ENCODE data around the gene CRYZL1. TPM values are rescaled to one million over a fixed set of nuclear protein-coding genes. Genes with fewer than 3 reads are reported as not detected.
"Not testable (repeated sequence)": the region's sequence is repeated elsewhere in the genome, so short reads cannot be mapped to it uniquely, and the experiment has no call there.

The CRYZL1 gene
- total and polyA plus RNA-seq, 3 experiments from 2014 or later = 30.6 to 34.9 (median 31.1) TPM

DNA sequence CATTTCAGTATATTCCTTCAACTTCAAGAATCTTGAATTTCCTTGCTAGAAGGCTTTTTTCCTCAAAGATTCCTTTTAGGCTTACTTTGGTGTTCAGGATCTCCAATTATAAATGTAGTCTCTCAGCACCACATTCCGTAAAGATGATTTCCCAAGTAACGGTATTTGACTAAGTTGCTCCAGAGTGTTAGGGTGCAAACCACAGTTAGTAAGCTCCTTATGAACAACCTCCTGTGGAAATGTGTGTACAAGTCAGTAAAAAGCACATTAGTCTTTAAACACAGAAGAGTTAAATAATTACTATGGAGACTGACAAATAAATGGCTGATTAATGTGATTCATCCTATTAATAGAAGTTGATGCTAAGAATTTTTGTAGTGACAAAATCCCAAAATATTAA is 63.3 kb downstream of the CRYZL1 start:
- Mint-ChIP-seq H3K4me3 (no peak overlapping the region), H3K36me3 (peaks cover 0 to 63% (median 6%) of the 10 kb centered on the region in 3 donors), H3K4me1 (peaks cover 0 to 7% (median 4%) of the 10 kb centered on the region in 3 donors), H3K9me3 (no peaks in the 10 kb centered on the region), H3K27me3 (no peaks in the 10 kb centered on the region), H3K27ac (peak overlapping the region in 3 of 8 donors; percentile 29 to 57 (median 43))
- no peak overlapping the region for H3K4me3 ChIP-seq (ENCODE audit: low read length)
- no peaks in the 10 kb centered on the region for H3K9me3 ChIP-seq (ENCODE audit: low read length)
- DNase-seq = no peak
- H3K27ac ChIP-seq (ENCODE audit: low read depth, low read length) = no peak overlapping the region
- no peaks in the 10 kb centered on the region for H3K4me1 ChIP-seq (ENCODE audit: insufficient read depth, low read length)
- CTCF ChIA-PET = no interaction called here
- POLR2A ChIA-PET = no interaction called here
- no peaks in the 10 kb centered on the region for H3K27me3 ChIP-seq (ENCODE audit: insufficient read depth, low read length, poor library complexity, severe bottlenecking)
- H3K36me3 ChIP-seq (ENCODE audit: insufficient read depth, low read length) = peaks cover 40% of the 10 kb centered on the region

- Mint-ChIP-seq H3K27ac (peak overlapping the region in 3 of 8 donors; percentile 7 to 40 (median 22)), H3K36me3 (peaks cover 0 to 69% (median 6%) of the 10 kb centered on the region in 3 donors)
- H3K4me1 Mint-ChIP-seq; H3K27me3 Mint-ChIP-seq; H3K27ac ChIP-seq (ENCODE audit: low read depth, low read length); H3K27me3 ChIP-seq (ENCODE audit: insufficient read depth, low read length, poor library complexity, severe bottlenecking); CTCF ChIA-PET; H3K4me1 ChIP-seq (ENCODE audit: insufficient read depth, low read length); H3K4me3 Mint-ChIP-seq; DNase-seq; H3K9me3 ChIP-seq (ENCODE audit: low read length); H3K4me3 ChIP-seq (ENCODE audit: low read length); H3K9me3 Mint-ChIP-seq: not testable (repeated sequence)
- peaks cover 52% of the 10 kb centered on the region for H3K36me3 ChIP-seq (ENCODE audit: insufficient read depth, low read length)
- POLR2A ChIA-PET = interaction anchor here (0.7 kb wide), 2 partner anchors 34 to 856 kb away, joined by 4 to 6 read pairs; partner anchors contain the start of gene SON
Measured at GRCh38 chr21:33576741-33577141, 64.8 kb downstream of the CRYZL1 start.

DNA sequence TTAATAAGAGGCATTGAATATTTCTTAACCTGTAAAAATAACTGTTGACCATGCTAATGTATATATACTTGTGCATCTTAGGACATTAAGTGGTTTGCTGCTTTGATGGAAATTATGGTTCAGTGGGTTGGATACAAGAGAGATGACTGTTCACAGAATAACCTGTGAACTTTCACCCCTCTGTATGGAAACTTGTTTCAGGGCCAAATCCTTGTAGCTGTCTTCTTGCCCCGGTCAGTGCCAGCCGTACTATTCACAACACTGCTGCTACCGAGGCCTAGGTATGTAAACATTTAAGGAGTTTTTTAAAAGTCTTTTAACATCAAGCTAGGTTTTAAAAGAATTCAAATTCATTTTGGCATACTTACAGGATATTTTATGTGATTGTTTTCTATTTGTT is 69.2 kb downstream of the CRYZL1 start:
- no peak overlapping the region for H3K27ac ChIP-seq (ENCODE audit: low read depth, low read length)
- DNase-seq = no peak
- no peaks in the 10 kb centered on the region for H3K9me3 Mint-ChIP-seq
- no peaks in the 10 kb centered on the region for H3K4me1 ChIP-seq (ENCODE audit: insufficient read depth, low read length)
- CTCF ChIA-PET = interaction anchor here (1.4 kb wide), 1 partner anchor 33 kb away, joined by 4 read pairs; no protein-coding TSS in a partner anchor
- no peaks in the 10 kb centered on the region for H3K27me3 ChIP-seq (ENCODE audit: insufficient read depth, low read length, poor library complexity, severe bottlenecking)
- H3K4me3 ChIP-seq (ENCODE audit: low read length) = no peak overlapping the region
- peaks cover 0 to 1% of the 10 kb centered on the region in 2 donors for H3K27me3 Mint-ChIP-seq
- peaks cover 20 to 32% (median 32%) of the 10 kb centered on the region in 3 donors for H3K4me1 Mint-ChIP-seq
- peaks cover 69% of the 10 kb centered on the region for H3K36me3 ChIP-seq (ENCODE audit: insufficient read depth, low read length)
- H3K9me3 ChIP-seq (ENCODE audit: low read length) = no peaks in the 10 kb centered on the region
- peak overlapping the region in 5 of 8 donors; percentile 9 to 72 (median 51) for H3K27ac Mint-ChIP-seq
- H3K36me3 Mint-ChIP-seq = peaks cover 6 to 82% (median 16%) of the 10 kb centered on the region in 3 donors
- H3K4me3 Mint-ChIP-seq = no peak overlapping the region
- POLR2A ChIA-PET = interaction anchor here (0.9 kb wide), 1 partner anchor 29 kb away, joined by 3 read pairs; the partner anchor contains the start of gene SON

DNA sequence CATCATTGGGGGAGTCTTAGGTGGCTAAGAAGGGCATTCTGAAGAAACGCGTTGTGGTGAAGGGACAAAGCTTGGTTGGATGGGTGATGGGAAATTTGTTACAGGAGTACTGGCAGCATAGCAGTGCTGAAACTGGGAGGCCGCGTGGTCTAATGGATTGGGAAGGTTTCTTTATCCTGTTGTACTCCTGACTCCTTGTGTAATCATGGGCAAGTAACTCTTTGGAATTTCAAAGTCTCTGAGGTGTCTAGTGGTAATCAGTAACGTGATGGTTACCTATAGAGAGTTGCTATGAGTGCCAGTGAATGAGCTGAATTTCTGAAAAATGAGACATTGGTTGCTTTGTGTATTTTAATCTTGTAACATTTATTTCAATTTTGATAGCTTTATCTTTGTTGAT is 71.5 kb downstream of the CRYZL1 start:
- H3K9me3 Mint-ChIP-seq = no peaks in the 10 kb centered on the region
- Histone ChIP-seq H3K9me3 (ENCODE audit: low read length) (no peaks in the 10 kb centered on the region), H3K27me3 (ENCODE audit: insufficient read depth, low read length, poor library complexity, severe bottlenecking) (no peaks in the 10 kb centered on the region), H3K4me1 (ENCODE audit: insufficient read depth, low read length) (no peaks in the 10 kb centered on the region), H3K36me3 (ENCODE audit: insufficient read depth, low read length) (peaks cover 55% of the 10 kb centered on the region), H3K4me3 (ENCODE audit: low read length) (no peak overlapping the region), H3K27ac (ENCODE audit: low read depth, low read length) (no peak overlapping the region)
- H3K4me1 Mint-ChIP-seq = peaks cover 23 to 51% (median 44%) of the 10 kb centered on the region in 3 donors
- no peak for DNase-seq
- H3K27ac Mint-ChIP-seq = peak overlapping the region; percentile 8 to 81 (median 52)
- CTCF ChIA-PET = interaction anchor here (1.6 kb wide), 1 partner anchor 36 kb away, joined by 5 read pairs; no protein-coding TSS in a partner anchor
- no peak overlapping the region for H3K4me3 Mint-ChIP-seq
- peaks cover 6 to 76% (median 16%) of the 10 kb centered on the region in 3 donors for H3K36me3 Mint-ChIP-seq
- peaks cover 0 to 1% of the 10 kb centered on the region in 2 donors for H3K27me3 Mint-ChIP-seq
- POLR2A ChIA-PET = no interaction called here

GRCh38 chr21:33568448-33568847 is 73.1 kb downstream of the CRYZL1 start:
- no peak for DNase-seq
- no peaks in the 10 kb centered on the region for H3K9me3 ChIP-seq (ENCODE audit: low read length)
- peaks cover 6 to 72% (median 12%) of the 10 kb centered on the region in 3 donors for H3K36me3 Mint-ChIP-seq
- H3K4me3 ChIP-seq (ENCODE audit: low read length) = no peak overlapping the region
- no peaks in the 10 kb centered on the region for H3K9me3 Mint-ChIP-seq
- H3K4me1 Mint-ChIP-seq = peaks cover 28 to 52% (median 51%) of the 10 kb centered on the region in 3 donors
- no peak overlapping the region for H3K27ac Mint-ChIP-seq
- ChIA-PET CTCF (no interaction called here), POLR2A (no interaction called here)
- no peaks in the 10 kb centered on the region for H3K27me3 ChIP-seq (ENCODE audit: insufficient read depth, low read length, poor library complexity, severe bottlenecking)
- H3K4me3 Mint-ChIP-seq = no peak overlapping the region
- H3K36me3 ChIP-seq (ENCODE audit: insufficient read depth, low read length) = peaks cover 43% of the 10 kb centered on the region
- peaks cover 0 to 1% of the 10 kb centered on the region in 2 donors for H3K27me3 Mint-ChIP-seq
- no peaks in the 10 kb centered on the region for H3K4me1 ChIP-seq (ENCODE audit: insufficient read depth, low read length)
- H3K27ac ChIP-seq (ENCODE audit: low read depth, low read length) = no peak overlapping the region

GRCh38 chr21:33567914-33568313 is 73.6 kb downstream of the CRYZL1 start:
- H3K4me3 ChIP-seq (ENCODE audit: low read length) = no peak overlapping the region
- ChIA-PET CTCF (no interaction called here), POLR2A (no interaction called here)
- H3K9me3 Mint-ChIP-seq = no peaks in the 10 kb centered on the region
- H3K27me3 Mint-ChIP-seq = peaks cover 0 to 1% of the 10 kb centered on the region in 2 donors
- peak overlapping the region in 1 of 8 donors; percentile 9 for H3K27ac Mint-ChIP-seq
- H3K27ac ChIP-seq (ENCODE audit: low read depth, low read length) = no peak overlapping the region
- H3K4me3 Mint-ChIP-seq = peak overlapping the region in 1 of 7 donors; percentile 66
- H3K36me3 ChIP-seq (ENCODE audit: insufficient read depth, low read length) = peaks cover 38% of the 10 kb centered on the region
- no peaks in the 10 kb centered on the region for H3K9me3 ChIP-seq (ENCODE audit: low read length)
- peaks cover 6 to 72% (median 13%) of the 10 kb centered on the region in 3 donors for H3K36me3 Mint-ChIP-seq
- peaks cover 31 to 56% (median 55%) of the 10 kb centered on the region in 3 donors for H3K4me1 Mint-ChIP-seq
- H3K4me1 ChIP-seq (ENCODE audit: insufficient read depth, low read length) = no peaks in the 10 kb centered on the region
- H3K27me3 ChIP-seq (ENCODE audit: insufficient read depth, low read length, poor library complexity, severe bottlenecking) = no peaks in the 10 kb centered on the region
- no peak for DNase-seq

GRCh38 chr21:33566514-33566913 is 75.0 kb downstream of the CRYZL1 start:
- Histone ChIP-seq H3K4me1 (ENCODE audit: insufficient read depth, low read length) (peaks cover 6% of the 10 kb centered on the region), H3K27ac (ENCODE audit: low read depth, low read length) (no peak overlapping the region), H3K9me3 (ENCODE audit: low read length) (no peaks in the 10 kb centered on the region), H3K36me3 (ENCODE audit: insufficient read depth, low read length) (peaks cover 31% of the 10 kb centered on the region), H3K27me3 (ENCODE audit: insufficient read depth, low read length, poor library complexity, severe bottlenecking) (no peaks in the 10 kb centered on the region), H3K4me3 (ENCODE audit: low read length) (no peak overlapping the region)
- H3K36me3 Mint-ChIP-seq = peaks cover 6 to 70% (median 15%) of the 10 kb centered on the region in 3 donors
- no peaks in the 10 kb centered on the region for H3K9me3 Mint-ChIP-seq
- ChIA-PET CTCF (no interaction called here), POLR2A (no interaction called here)
- peaks cover 0 to 1% of the 10 kb centered on the region in 2 donors for H3K27me3 Mint-ChIP-seq
- DNase-seq = no peak
- H3K4me3 Mint-ChIP-seq = no peak overlapping the region
- H3K27ac Mint-ChIP-seq = no peak overlapping the region
- peaks cover 36 to 64% (median 64%) of the 10 kb centered on the region in 3 donors for H3K4me1 Mint-ChIP-seq

DNA sequence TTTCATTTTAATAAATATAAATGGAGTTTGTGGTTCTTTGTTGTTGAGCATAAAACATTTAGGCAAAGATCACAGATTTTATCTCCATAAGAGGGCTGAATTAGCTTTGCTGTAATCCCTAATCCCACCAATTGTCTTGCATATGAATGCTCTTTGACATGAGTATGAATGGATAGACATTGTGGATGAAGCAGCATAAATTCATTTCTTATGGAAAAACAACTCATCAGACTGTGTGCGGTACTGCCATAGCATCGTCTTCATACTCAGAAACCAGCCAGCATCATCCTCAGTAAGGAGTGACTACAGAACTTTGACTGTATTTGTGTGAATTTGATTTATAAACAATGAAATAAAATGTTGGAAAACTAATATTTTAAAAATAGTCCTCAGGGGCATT is 79.2 kb downstream of the CRYZL1 start:
- H3K36me3 ChIP-seq (ENCODE audit: insufficient read depth, low read length) = peaks cover 39% of the 10 kb centered on the region
- Mint-ChIP-seq H3K36me3 (peaks cover 25 to 78% (median 28%) of the 10 kb centered on the region in 3 donors), H3K27me3 (no peaks in the 10 kb centered on the region), H3K27ac (peak overlapping the region in 2 of 8 donors; percentile 44 to 59), H3K9me3 (no peaks in the 10 kb centered on the region), H3K4me1 (peaks cover 51 to 83% (median 76%) of the 10 kb centered on the region in 3 donors), H3K4me3 (no peak overlapping the region)
- ChIA-PET CTCF (no interaction called here), POLR2A (no interaction called here)
- no peak for DNase-seq
- peaks cover 11% of the 10 kb centered on the region for H3K4me1 ChIP-seq (ENCODE audit: insufficient read depth, low read length)
- no peaks in the 10 kb centered on the region for H3K27me3 ChIP-seq (ENCODE audit: insufficient read depth, low read length, poor library complexity, severe bottlenecking)
- no peak overlapping the region for H3K4me3 ChIP-seq (ENCODE audit: low read length)
- H3K9me3 ChIP-seq (ENCODE audit: low read length) = no peaks in the 10 kb centered on the region
- no peak overlapping the region for H3K27ac ChIP-seq (ENCODE audit: low read depth, low read length)
